Activated T-cell treated with anti-CD3 and anti-CD28 coated beads for 1 hour (primary cell): ENCODE data around the gene AMPD3.
A peak's percentile ranks its signal among the peaks of the same experiment; 100 is the strongest.
"Not testable (repeated sequence)": the region's sequence is repeated elsewhere in the genome, so short reads cannot be mapped to it uniquely, and the experiment has no call there.

ENCODE experiments used
- DNase-seq: peaks from one replicate; pipeline ENCODE4 v3.0.0-alpha.2; 2020; ENCODE audit warnings: low read depth

Gene AMPD3

GRCh38 chr11:10454878-10455631, at the start of gene AMPD3:
AMPD3 (plus strand) TSS chr11:10455264; CDS start chr11:10461520, 6,256 bp downstream.
- DNase-seq: no peak

DNA sequence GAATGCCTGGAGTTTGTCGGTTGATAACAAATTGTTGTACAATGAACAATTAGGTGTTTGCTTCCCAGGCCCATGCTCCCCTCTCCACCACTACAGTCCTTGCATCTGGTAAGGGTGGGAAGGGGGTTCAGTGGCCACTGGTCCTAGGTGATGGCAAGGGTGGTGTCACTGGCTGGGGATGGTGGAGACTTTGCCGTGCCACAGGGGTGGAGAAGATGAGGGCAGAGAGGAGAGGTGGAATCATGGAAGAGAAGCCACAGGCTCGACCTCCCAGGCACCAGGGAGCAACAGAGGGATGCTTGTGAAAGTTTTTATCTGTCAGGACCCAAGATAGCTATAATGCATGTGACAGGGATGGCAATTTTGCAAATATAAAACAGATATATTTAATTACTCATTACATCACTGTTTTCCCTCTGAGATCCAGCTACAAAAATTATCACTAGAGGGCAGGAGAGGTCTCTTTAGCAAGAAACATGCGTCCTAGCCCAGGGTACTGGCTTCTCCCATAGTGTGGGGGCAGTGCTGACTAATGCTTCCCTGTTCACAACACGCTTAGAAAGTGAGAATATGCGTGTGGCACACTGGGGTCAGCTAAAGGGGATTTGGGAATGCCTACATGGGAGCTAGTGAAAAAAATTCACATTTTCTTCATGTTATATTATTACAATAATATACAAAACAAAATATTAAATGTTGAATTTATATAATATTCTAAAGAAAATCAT, 49.0 kb upstream of the AMPD3 start:
- DNase-seq: peak; percentile 18

DNA sequence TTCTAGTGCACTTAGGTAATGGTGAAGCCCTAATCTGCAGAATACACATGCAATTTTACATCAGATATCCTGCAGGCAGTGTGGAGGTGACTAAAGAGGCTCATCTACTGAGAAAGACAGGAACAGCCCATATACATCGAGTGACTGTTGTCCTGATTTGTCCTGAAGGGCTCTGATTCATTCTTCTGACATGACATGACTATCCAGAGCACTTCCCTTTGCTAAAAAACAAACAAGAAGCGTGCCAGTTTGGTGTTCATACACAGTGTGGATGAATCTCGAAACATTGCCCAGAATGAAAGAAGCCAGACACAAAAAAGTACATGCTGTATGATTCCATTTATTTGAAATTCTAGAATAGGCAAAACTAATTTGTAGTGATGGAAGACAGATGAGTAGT, 48.0 kb upstream of the AMPD3 start:
- no peak for DNase-seq

- DNase-seq: no peak
These were observed 47.0 kb upstream of the AMPD3 start for GRCh38 chr11:10407749-10408685.

DNA sequence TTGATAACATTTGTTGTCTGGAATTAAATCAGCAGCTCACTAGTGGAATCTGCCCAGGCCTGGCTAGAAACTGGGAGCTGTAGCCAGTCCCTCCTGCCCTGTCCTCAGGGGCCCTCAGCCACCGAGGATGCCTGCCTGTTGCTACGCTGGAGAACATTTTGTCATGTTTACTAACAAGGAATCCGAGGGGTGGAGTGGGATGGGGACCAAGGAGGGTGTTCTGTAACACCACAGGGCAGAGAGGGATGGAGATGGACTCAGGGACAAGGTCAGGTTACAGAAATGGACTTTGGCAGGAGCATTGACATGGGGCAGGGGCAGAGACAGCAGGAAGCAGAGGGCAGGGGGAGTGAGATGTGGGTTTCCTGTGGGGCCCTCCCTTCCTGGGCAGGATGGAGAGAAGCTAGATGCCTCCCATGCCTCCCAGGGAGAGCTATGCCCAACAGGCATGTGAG, 45.8 kb upstream of the AMPD3 start:
- DNase-seq: no peak

DNA sequence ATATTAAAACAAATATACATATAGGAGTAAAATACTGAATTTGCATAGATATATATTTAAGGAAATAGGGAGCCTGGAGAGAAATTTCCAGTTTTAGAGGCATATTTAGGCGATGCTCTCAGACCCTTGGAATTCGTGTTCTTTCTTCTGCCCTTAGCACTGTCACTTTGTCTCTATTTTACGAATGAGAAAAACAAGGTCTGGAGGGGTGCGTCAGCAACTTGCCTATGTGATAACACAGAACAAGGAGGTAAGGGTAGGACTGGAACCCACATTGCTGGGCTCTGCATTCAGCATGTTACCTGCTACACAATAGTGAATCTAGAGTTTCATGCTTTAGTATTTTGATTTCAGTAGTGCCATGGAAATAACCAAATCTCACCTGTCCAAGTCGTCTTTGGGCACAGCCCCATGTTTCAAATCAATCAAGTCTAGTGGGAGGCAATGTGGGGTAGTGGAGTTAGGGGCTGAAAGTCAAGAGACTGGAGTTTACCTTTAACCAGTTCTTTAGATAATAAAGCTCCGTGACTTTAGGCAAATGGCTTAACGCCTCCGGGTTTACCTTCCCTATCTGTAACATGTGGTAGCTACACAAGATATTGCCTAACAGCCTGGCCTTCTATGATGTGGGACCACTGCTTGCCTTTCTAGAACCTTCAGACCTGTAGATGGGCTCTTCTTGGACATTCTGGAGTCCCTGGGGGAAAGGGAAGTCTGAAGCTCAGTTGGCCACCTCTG, 44.8 kb upstream of the AMPD3 start:
- DNase-seq: no peak

DNA sequence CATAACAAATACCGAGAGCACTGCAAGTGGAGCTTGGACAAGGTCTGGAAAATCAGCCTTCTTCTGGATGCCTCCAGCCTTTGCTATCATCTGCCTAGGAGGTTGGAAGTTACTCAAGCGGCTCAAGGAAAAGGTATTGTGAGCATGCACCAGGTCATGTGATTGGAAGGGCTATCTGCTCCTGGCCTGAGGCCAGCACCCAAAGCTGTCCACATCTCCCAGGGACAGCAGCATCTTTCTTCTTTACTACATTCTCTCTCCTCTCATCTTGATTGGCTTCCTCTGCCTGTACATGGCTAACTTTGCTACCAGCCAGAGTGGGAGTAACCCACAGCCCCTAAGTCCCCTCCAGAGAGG, 44.2 kb upstream of the AMPD3 start:
- no peak for DNase-seq

DNA sequence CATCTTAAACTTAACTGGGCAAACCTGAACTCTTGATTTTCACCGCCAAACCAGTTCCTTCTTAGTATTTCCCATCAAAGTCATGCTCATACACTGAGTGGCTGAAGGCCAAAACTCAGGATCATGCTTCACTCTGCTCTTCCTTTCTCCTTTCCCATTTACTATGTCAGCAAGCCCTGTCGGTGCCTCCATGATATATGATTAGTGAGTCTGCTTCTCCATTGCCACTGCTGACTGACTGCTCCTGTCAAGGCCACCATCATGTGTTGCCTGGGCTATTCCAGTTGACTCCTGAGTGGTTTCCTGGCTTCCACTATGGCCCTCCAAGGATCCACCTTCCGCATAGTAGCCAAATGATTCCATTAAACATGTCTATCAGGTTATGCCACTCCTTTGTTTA, 42.8 kb upstream of the AMPD3 start:
- no peak for DNase-seq

- DNase-seq: peak; percentile 21
These were observed 41.8 kb upstream of the AMPD3 start for GRCh38 chr11:10413268-10413667.

- no peak for DNase-seq
These were observed 40.9 kb upstream of the AMPD3 start for GRCh38 chr11:10414181-10414580.

GRCh38 chr11:10414659-10415058, 40.4 kb upstream of the AMPD3 start:
- no peak for DNase-seq

GRCh38 chr11:10415817-10416392, 39.2 kb upstream of the AMPD3 start:
- no peak for DNase-seq

DNA sequence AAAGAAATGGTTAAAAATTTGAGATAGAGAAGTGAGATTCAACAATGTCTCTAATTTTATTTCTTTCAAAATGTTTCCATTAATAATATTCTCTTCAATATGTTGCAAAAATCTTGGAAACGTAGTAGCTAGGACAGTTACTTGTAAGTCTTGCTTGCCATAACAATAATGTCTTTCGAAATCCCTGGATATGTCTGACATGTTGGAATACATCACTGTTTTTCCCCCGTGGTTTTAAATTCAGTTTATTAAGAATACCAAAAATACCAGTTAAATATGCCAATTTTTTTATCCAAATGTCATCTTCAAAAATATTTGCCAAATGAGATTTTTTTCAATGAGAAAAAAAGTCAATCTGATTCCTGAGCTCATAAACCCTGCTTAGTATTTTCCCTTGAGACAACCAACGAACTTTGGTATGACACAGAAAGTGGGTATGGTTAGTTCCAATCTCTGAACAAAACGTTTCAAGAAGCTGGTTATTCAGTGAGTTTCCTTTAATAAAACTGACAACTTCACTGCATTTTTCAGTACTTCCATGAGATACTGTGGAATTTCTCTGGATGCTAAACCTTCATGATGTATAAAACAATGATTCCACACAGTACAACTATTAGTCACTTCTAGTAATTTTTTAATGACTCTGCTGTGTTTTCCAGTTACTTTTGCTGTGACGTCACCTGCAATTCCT, 36.7 kb upstream of the AMPD3 start:
- DNase-seq: no peak

DNA sequence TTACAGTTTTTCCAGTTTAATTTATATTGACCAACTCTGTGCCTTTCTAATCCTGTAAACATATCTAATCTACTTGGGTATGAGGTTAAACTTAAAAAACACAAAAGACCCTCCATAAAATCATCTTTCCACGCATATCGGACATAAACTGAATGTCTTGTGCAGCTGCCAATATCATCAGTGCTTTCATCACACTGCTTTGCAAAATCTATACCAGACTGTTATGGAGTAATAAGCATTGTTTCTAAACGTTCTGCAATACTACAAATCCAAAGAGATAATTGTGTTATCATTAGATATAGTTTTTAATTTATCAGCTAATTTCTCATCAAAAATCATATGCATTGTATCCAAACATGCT, 36.1 kb upstream of the AMPD3 start:
- DNase-seq: no peak

GRCh38 chr11:10426475-10426874, 28.6 kb upstream of the AMPD3 start:
- no peak for DNase-seq

DNA sequence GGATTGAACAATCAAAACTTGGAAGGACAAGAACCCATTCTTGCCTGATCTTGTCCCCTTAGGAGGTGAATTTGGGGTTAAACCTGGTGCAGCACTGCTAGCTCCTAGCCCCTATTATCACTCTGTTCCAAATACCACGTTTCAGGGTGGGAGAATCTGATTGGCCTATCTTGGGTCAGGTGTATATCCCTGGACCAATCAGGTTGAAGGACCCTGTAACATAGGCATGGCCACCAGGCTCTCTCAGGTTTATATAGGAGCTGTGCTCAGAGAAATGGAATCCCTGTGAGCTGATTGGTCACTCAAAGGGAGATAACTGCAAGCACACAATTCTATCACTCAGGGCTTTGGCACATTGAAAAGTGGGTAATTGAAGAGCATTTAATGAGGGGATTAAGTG, 26.6 kb upstream of the AMPD3 start:
- DNase-seq: no peak

DNA sequence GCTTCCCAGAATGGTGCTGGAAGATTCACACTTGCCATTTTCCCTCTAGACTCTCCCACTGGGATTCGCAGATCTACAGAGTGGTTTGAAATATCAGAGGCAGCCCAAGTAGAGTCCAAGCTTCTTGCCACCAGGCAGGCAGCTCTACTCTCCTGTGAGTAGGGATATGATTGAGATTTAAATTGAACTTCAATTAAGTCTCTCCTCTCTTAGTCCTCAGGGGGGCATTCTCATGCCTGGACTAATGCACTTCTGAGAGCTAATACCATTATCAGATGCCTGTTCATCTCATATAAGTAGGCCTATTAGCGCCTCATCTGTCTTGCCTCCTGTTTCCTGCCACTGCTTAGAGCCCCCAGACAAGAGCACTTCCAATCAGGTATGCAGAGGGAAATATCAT, 25.5 kb upstream of the AMPD3 start:
- DNase-seq: no peak

DNA sequence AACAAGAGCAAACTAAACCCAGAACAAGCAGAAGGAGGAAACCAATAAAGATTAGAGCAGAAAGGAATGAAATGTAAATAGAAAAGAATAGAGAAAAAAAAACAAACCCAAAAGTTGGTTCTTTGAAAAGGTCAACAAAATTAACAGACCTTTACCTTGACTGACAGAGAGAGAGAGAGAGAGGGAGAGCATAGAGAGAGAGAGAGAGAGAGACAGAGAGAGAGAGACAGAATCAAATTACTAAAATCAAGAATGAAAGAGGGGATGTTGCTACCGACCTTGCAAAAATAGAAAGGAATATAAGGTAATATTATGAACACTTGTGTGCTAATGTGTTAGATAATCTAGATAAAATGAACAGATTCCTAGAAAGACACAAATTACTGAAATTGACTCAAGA, 22.6 kb upstream of the AMPD3 start:
- no peak for DNase-seq

DNA sequence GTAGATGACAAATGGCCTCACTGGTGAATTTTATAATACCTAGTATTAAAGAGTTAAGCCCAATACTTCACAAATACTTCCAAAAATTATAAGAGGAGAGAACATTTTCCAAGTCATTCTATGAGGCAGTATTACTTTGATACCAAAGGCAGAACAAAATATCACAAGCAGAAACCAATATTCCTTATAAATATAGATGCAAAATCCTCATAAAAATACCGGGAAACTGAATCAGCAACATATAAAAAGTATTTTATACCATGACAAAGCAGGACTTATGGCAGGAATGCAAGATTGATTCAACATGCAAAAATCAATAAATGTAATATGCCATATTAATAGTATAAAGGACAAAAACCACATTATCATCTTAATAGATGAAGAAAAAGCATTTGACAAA, 22.1 kb upstream of the AMPD3 start:
- DNase-seq: no peak

- DNase-seq: no peak
These were observed 18.8 kb upstream of the AMPD3 start for GRCh38 chr11:10436224-10436623.

- DNase-seq: not testable (repeated sequence)
These were observed 18.4 kb upstream of the AMPD3 start for GRCh38 chr11:10436683-10437082.
